H1 (cell line): Measurements from ENCODE around the gene MRPL54. TPM values are rescaled to one million over a fixed set of nuclear protein-coding genes. Genes with fewer than 3 reads are reported as not detected.

Source experiments
- BRCA1 ChIP-seq: IDR thresholded peaks from 2 replicates; pipeline ENCODE4 v1.6.1; 2012; ENCODE audit warnings: low read depth, low read length, improper control_type of control experiment
- CBX8 ChIP-seq: fragments of 300-800, 300-1000 bp; sonication (generic); IDR thresholded peaks from 2 replicates; pipeline ENCODE4 v1.7.1; 2016; ENCODE audit warnings: low read depth, low read length, borderline replicate concordance
- CEBPB ChIP-seq: IDR thresholded peaks from 2 replicates; pipeline ENCODE4 v1.6.1; 2012; ENCODE audit warnings: low read depth, low read length
- CHD1 ChIP-seq: IDR thresholded peaks from 2 replicates; pipeline ENCODE4 v1.6.1; 2012; ENCODE audit warnings: low read depth, low read length, improper control_type of control experiment
- KDM5A ChIP-seq: fragments of 200-600 bp; IDR thresholded peaks from 2 replicates; pipeline ENCODE4 v1.7.1; 2012; ENCODE audit warnings: mild to moderate bottlenecking, low read length, inconsistent platforms, mixed read lengths
- MAFK ChIP-seq: IDR thresholded peaks from 2 replicates; pipeline ENCODE4 v1.6.1; 2012; ENCODE audit warnings: low read depth, mild to moderate bottlenecking, improper control_type of control experiment, low read length
- PHF8 ChIP-seq: fragments of 200-600 bp; sonication (generic); conservative IDR thresholded peaks from 2 replicates; pipeline ENCODE4 v1.7.1; 2012; ENCODE audit warnings: low read depth, mild to moderate bottlenecking, inconsistent platforms, low read length, moderate library complexity
- POLR2A ChIP-seq, 2 experiments: IDR thresholded peaks; 1 replicate in 1 of 2; 2 replicates in 1 of 2; pipeline ENCODE4 v1.6.1; 2011; ENCODE audit warnings: low read depth in 2 of 2, low read length in 2 of 2, mild to moderate bottlenecking in 2 of 2; ENCODE audit errors: control extremely low read depth in 1 of 2
- polyA plus RNA-seq, 7 experiments: library from polyadenylated mRNA; depleted of rRNA in 3 of 7; stranded (reverse) in 5 of 7; unstranded in 2 of 7; fragments of >200 nt in 5 of 7; fragments of 200-250 nt in 2 of 7; gene quantifications; 1 replicate in 5 of 7; 2 replicates in 1 of 7; 4 replicates in 1 of 7; pipeline versions ENCODE4 v1.2.1 to v1.2.3, GENCODE V29; 2011 to 2013; ENCODE audit warnings: missing spikeins in 2 of 7, mixed read lengths in 2 of 7
- total RNA-seq: library from RNA; stranded (reverse); fragmentation: NEBNext Ultra II Directional; extraction: Animal tissue kit (Norgen Biotek cat#: 25700); gene quantifications from 2 replicates; pipeline ENCODE4 v1.2.1, GENCODE V29; 2021
- TF ChIP-seq, protein P1 (sequence below): fragments of 300-600 bp; sonication (generic); IDR thresholded peaks from 2 replicates; pipeline ENCODE4 v1.7.1; 2012; ENCODE audit warnings: low read length, moderate library complexity, mild to moderate bottlenecking, inconsistent platforms; ENCODE audit not compliant: insufficient replicate concordance
- TF ChIP-seq, protein P2 (sequence below): IDR thresholded peaks from 2 replicates; pipeline ENCODE4 v1.6.1; 2012; ENCODE audit warnings: inconsistent platforms

MRPL54 gene
- total and polyA plus RNA-seq, 2 of the 8 experiments (the other 6 are each of a cell fraction or from before 2014, with no cell fraction given): 63.8 to 72.8 TPM

DNA sequence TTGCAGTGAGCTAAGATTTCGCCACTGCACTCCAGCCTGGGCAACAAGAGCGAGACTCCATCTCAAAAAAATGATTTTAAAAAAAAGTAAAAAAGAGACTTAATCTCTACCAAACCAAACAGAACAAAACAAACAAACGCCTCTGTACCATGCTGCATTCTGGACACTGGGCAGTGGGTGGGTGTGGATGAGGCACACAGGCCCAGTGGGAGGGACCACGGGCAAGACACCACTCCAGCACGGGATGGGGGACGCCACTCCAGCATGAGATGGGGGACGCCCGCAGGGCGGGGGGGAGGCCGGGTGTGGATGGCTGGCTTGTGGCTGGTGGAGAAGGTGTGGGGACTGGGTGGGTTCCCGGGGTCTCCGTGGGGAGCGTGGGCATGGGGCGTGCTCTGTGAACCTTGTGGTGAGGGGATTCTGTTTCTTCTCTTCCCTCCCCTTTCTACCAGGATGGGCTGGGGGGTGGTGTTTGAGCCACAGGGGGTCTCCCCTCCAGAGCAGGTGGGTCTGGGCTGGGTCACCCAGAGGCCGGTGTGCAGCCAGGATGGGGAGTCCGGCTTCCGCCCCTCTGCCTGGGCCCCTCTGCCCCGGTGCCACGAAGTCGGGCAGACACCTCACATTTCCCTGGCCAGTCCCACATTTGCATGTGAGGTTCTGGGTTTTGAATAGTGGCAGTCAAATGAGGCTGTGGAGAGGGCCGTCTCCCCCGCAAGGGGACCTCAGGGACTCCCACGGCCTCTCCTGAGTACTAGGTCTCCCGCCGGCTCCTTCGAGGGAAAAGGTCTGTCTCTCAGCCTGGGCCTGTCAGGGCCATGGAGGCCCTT lies 47.6 kb downstream of the MRPL54 start (continued):
- TF ChIP-seq, protein P1, sequence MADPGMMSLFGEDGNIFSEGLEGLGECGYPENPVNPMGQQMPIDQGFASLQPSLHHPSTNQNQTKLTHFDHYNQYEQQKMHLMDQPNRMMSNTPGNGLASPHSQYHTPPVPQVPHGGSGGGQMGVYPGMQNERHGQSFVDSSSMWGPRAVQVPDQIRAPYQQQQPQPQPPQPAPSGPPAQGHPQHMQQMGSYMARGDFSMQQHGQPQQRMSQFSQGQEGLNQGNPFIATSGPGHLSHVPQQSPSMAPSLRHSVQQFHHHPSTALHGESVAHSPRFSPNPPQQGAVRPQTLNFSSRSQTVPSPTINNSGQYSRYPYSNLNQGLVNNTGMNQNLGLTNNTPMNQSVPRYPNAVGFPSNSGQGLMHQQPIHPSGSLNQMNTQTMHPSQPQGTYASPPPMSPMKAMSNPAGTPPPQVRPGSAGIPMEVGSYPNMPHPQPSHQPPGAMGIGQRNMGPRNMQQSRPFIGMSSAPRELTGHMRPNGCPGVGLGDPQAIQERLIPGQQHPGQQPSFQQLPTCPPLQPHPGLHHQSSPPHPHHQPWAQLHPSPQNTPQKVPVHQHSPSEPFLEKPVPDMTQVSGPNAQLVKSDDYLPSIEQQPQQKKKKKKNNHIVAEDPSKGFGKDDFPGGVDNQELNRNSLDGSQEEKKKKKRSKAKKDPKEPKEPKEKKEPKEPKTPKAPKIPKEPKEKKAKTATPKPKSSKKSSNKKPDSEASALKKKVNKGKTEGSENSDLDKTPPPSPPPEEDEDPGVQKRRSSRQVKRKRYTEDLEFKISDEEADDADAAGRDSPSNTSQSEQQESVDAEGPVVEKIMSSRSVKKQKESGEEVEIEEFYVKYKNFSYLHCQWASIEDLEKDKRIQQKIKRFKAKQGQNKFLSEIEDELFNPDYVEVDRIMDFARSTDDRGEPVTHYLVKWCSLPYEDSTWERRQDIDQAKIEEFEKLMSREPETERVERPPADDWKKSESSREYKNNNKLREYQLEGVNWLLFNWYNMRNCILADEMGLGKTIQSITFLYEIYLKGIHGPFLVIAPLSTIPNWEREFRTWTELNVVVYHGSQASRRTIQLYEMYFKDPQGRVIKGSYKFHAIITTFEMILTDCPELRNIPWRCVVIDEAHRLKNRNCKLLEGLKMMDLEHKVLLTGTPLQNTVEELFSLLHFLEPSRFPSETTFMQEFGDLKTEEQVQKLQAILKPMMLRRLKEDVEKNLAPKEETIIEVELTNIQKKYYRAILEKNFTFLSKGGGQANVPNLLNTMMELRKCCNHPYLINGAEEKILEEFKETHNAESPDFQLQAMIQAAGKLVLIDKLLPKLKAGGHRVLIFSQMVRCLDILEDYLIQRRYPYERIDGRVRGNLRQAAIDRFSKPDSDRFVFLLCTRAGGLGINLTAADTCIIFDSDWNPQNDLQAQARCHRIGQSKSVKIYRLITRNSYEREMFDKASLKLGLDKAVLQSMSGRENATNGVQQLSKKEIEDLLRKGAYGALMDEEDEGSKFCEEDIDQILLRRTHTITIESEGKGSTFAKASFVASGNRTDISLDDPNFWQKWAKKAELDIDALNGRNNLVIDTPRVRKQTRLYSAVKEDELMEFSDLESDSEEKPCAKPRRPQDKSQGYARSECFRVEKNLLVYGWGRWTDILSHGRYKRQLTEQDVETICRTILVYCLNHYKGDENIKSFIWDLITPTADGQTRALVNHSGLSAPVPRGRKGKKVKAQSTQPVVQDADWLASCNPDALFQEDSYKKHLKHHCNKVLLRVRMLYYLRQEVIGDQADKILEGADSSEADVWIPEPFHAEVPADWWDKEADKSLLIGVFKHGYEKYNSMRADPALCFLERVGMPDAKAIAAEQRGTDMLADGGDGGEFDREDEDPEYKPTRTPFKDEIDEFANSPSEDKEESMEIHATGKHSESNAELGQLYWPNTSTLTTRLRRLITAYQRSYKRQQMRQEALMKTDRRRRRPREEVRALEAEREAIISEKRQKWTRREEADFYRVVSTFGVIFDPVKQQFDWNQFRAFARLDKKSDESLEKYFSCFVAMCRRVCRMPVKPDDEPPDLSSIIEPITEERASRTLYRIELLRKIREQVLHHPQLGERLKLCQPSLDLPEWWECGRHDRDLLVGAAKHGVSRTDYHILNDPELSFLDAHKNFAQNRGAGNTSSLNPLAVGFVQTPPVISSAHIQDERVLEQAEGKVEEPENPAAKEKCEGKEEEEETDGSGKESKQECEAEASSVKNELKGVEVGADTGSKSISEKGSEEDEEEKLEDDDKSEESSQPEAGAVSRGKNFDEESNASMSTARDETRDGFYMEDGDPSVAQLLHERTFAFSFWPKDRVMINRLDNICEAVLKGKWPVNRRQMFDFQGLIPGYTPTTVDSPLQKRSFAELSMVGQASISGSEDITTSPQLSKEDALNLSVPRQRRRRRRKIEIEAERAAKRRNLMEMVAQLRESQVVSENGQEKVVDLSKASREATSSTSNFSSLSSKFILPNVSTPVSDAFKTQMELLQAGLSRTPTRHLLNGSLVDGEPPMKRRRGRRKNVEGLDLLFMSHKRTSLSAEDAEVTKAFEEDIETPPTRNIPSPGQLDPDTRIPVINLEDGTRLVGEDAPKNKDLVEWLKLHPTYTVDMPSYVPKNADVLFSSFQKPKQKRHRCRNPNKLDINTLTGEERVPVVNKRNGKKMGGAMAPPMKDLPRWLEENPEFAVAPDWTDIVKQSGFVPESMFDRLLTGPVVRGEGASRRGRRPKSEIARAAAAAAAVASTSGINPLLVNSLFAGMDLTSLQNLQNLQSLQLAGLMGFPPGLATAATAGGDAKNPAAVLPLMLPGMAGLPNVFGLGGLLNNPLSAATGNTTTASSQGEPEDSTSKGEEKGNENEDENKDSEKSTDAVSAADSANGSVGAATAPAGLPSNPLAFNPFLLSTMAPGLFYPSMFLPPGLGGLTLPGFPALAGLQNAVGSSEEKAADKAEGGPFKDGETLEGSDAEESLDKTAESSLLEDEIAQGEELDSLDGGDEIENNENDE: no peak
- TF ChIP-seq POLR2A (IDR thresholded peaks at IDR 0.05; ENCODE audit: control extremely low read depth in 1 of 2, low read depth in 2 of 2, low read length in 2 of 2) (no peak), BRCA1 (no peak), KDM5A (no peak), MAFK (no peak), CHD1 (no peak), PHF8 (no peak), CEBPB (no peak), CBX8 (no peak)
- TF ChIP-seq, protein P2, sequence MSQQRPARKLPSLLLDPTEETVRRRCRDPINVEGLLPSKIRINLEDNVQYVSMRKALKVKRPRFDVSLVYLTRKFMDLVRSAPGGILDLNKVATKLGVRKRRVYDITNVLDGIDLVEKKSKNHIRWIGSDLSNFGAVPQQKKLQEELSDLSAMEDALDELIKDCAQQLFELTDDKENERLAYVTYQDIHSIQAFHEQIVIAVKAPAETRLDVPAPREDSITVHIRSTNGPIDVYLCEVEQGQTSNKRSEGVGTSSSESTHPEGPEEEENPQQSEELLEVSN: no peak
